ENCODE data around the gene GTPBP1.

DNA sequence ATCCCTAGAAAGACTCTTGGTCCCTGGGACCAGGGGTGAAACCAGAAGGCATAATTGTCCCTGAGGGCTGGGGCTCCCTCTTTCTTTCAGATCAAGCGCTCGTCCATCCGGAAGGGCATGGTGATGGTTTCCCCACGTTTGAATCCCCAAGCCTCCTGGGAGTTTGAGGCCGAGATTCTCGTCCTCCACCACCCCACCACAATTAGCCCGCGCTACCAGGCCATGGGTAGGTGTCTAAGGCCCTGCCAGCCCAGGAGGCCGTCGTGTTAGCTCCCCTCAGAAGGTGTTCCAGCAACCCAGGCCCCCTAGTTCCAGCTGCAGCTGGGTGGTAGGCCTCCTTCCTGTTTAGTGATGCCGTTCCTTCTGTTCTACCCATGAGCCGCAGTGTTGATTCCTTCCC lies 21.4 kb downstream of the GTPBP1 start:
- TF ChIP-seq, protein P1, sequence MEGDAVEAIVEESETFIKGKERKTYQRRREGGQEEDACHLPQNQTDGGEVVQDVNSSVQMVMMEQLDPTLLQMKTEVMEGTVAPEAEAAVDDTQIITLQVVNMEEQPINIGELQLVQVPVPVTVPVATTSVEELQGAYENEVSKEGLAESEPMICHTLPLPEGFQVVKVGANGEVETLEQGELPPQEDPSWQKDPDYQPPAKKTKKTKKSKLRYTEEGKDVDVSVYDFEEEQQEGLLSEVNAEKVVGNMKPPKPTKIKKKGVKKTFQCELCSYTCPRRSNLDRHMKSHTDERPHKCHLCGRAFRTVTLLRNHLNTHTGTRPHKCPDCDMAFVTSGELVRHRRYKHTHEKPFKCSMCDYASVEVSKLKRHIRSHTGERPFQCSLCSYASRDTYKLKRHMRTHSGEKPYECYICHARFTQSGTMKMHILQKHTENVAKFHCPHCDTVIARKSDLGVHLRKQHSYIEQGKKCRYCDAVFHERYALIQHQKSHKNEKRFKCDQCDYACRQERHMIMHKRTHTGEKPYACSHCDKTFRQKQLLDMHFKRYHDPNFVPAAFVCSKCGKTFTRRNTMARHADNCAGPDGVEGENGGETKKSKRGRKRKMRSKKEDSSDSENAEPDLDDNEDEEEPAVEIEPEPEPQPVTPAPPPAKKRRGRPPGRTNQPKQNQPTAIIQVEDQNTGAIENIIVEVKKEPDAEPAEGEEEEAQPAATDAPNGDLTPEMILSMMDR (IDR thresholded peaks at IDR 0.05): no peak
- TF ChIP-seq EZH2 (IDR thresholded peaks at IDR 0.05; ENCODE audit: borderline replicate concordance, insufficient read depth, low read depth, low read length, poor library complexity, severe bottlenecking): no peak
